Endothelial cell of umbilical vein (primary cell): ENCODE data around the gene ANKRD45. TPM values are rescaled to one million over a fixed set of nuclear protein-coding genes. Genes with fewer than 3 reads are reported as not detected.

ENCODE experiments used
- BruUV-seq: library from RNA; stranded (reverse); fragments of 400-500 nt; replicated peaks from 2 replicates; lab custom pipeline; 2021; lab: Mats Ljungman, UMichigan
- CTCF ChIA-PET: fragments of 300-600, 350-600 bp; sonication (Branson Sonifier 250); formaldehyde crosslinking; loops from one replicate; lab custom pipeline; 2021; ENCODE audit warnings: antibody characterized with exemption, inconsistent platforms; lab: Charles Lee
- POLR2A ChIA-PET: fragments of 300-600, 350-600 bp; sonication (Branson Sonifier 250); formaldehyde crosslinking; loops from one replicate; lab custom pipeline; 2021; ENCODE audit warnings: antibody characterized with exemption, inconsistent platforms; lab: Charles Lee
- DNase-seq: peaks from one replicate; pipeline ENCODE4 v3.0.0-alpha.2; 2011; ENCODE audit warnings: low read depth, low spot score
- FAIRE-seq: peaks from 2 replicates; lab custom pipeline; 2011; peaks lifted over from hg19 to GRCh38; lab: Jason Lieb, UNC
- H2AFZ ChIP-seq: 2 replicates; pipeline ENCODE4 v1.6.0; 2012; ENCODE audit warnings: low read depth, low read length, control low read depth, inconsistent platforms
- H3K27ac ChIP-seq: 2 replicates; pipeline ENCODE4 v1.5.1; 2011; ENCODE audit warnings: low read depth, mild to moderate bottlenecking, control low read depth, low read length, moderate library complexity; ENCODE audit not compliant: insufficient read depth
- H3K27me3 ChIP-seq, 2 experiments: 2 replicates each; pipeline versions ENCODE4 v1.6.0 to v1.6.1; 2011; ENCODE audit warnings: low read length in 2 of 2, mixed read lengths in 1 of 2; ENCODE audit not compliant: control insufficient read depth in 2 of 2, insufficient read depth in 2 of 2
- H3K36me3 ChIP-seq, 2 experiments: 2 replicates in 1 of 2; 3 replicates in 1 of 2; pipeline ENCODE4 v1.5.1; 2011; ENCODE audit warnings: low read length in 2 of 2, mild to moderate bottlenecking in 1 of 2, moderate library complexity in 1 of 2; ENCODE audit not compliant: control insufficient read depth in 2 of 2, insufficient read depth in 2 of 2; ENCODE audit errors: extremely low read depth in 1 of 2
- H3K4me1 ChIP-seq: 3 replicates; pipeline ENCODE4 v1.5.1; 2011; ENCODE audit warnings: mild to moderate bottlenecking, low read length; ENCODE audit not compliant: control insufficient read depth, insufficient read depth; ENCODE audit errors: extremely low read depth
- H3K4me2 ChIP-seq: 2 replicates; pipeline ENCODE4 v1.6.1; 2011; ENCODE audit warnings: low read length, control low read depth, mixed read lengths; ENCODE audit not compliant: insufficient read depth
- H3K4me3 ChIP-seq, 3 experiments: fragments of 200-600 bp in 1 of 3; sonication (generic), shearing (Covaris generic) in 1 of 3; replicated peaks in 1 of 3; 2 replicates each; pipeline ENCODE4 v1.5.1; 2011 to 2016; ENCODE audit warnings: control low read depth in 3 of 3, low read length in 3 of 3, mild to moderate bottlenecking in 2 of 3, inconsistent platforms in 1 of 3, low read depth in 1 of 3, moderate library complexity in 1 of 3; ENCODE audit not compliant: insufficient read depth in 1 of 3
- H3K79me2 ChIP-seq: 2 replicates; pipeline ENCODE4 v1.6.0; 2012; ENCODE audit warnings: low read length, inconsistent platforms; ENCODE audit not compliant: control insufficient read depth, insufficient read depth
- H3K9ac ChIP-seq: replicated peaks from 2 replicates; pipeline ENCODE3; 2011; ENCODE audit warnings: low read length, control low read depth; ENCODE audit not compliant: insufficient read depth; ENCODE audit errors: extremely low read depth
- H3K9me1 ChIP-seq: replicated peaks from 3 replicates; pipeline ENCODE4 v1.6.0; 2011; ENCODE audit warnings: mild to moderate bottlenecking, low read length; ENCODE audit not compliant: control insufficient read depth, insufficient read depth; ENCODE audit errors: extremely low read depth
- H3K9me3 ChIP-seq: replicated peaks from 2 replicates; pipeline ENCODE4 v1.5.1; 2012; ENCODE audit warnings: low read length, inconsistent platforms; ENCODE audit not compliant: control insufficient read depth, insufficient read depth
- H4K20me1 ChIP-seq: replicated peaks from 2 replicates; pipeline ENCODE3; 2011; ENCODE audit warnings: mild to moderate bottlenecking, low read length; ENCODE audit not compliant: control insufficient read depth, insufficient read depth; ENCODE audit errors: extremely low read depth
- EZH2 ChIP-seq: IDR thresholded peaks from 2 replicates; pipeline ENCODE4 v1.6.1; 2012; ENCODE audit warnings: borderline replicate concordance, low read depth, mild to moderate bottlenecking, moderate library complexity, low read length, inconsistent platforms; ENCODE audit not compliant: severe bottlenecking
- FOS ChIP-seq: IDR thresholded peaks from 2 replicates; pipeline ENCODE4 v1.6.1; 2011; ENCODE audit warnings: mild to moderate bottlenecking, low read length, moderate library complexity, borderline replicate concordance; ENCODE audit not compliant: insufficient read depth
- GATA2 ChIP-seq: IDR thresholded peaks from 2 replicates; pipeline ENCODE4 v1.7.0; 2011; ENCODE audit warnings: low read depth, mild to moderate bottlenecking, moderate library complexity, mixed read lengths, low read length; ENCODE audit not compliant: insufficient read length, insufficient read depth
- JUN ChIP-seq: IDR thresholded peaks from 2 replicates; pipeline ENCODE4 v1.6.1; 2011; ENCODE audit warnings: borderline replicate concordance, low read depth; ENCODE audit not compliant: insufficient read length, insufficient read depth
- MAX ChIP-seq: IDR thresholded peaks from 2 replicates; pipeline ENCODE4 v1.6.1; 2011; ENCODE audit not compliant: insufficient read depth, insufficient read length
- MYC ChIP-seq: IDR thresholded peaks from one replicate; pipeline ENCODE4 v1.6.1; 2011; ENCODE audit warnings: mild to moderate bottlenecking, low read depth, low read length
- POLR2A ChIP-seq: IDR thresholded peaks from 2 replicates; pipeline ENCODE4 v1.6.1; 2012; ENCODE audit warnings: low read depth, mild to moderate bottlenecking, control low read depth, low read length
- POLR2AphosphoS5 ChIP-seq: IDR thresholded peaks from 2 replicates; pipeline ENCODE4 v1.6.1; 2012; ENCODE audit warnings: low read depth, mild to moderate bottlenecking, control low read depth, low read length, moderate library complexity; ENCODE audit not compliant: insufficient read depth
- dilution Hi-C: fragments of 300-500 bp; cut with MboI; formaldehyde crosslinking; loops from one replicate; pipeline ENCODE4 v1.15.0; 2019; ENCODE audit warnings: low sequenced_read_pairs; ENCODE audit not compliant: extremely low pct_ligation_motif_present
- intact Hi-C: fragments of 100-400 bp; cut with micrococcal nuclease; formaldehyde crosslinking; loops from one replicate; pipeline ENCODE4 v1.10.0; 2022
- polyA plus RNA-seq, 4 experiments: library from polyadenylated mRNA; depleted of rRNA in 3 of 4; stranded (reverse) in 3 of 4; unstranded in 1 of 4; fragments of >200 nt; gene quantifications; 2 replicates each; pipeline versions ENCODE4 v1.2.1 to v1.2.3, GENCODE V29; 2011 to 2012; ENCODE audit warnings: missing spikeins in 1 of 4
- total RNA-seq: library from RNA; stranded (reverse); gene quantifications from 2 replicates; pipeline ENCODE4 v1.2.3, GENCODE V29; 2021
- TF ChIP-seq, protein P1 (sequence below), 2 donors: IDR thresholded peaks; 1 replicate in 1 of 2; 2 replicates in 1 of 2; pipeline ENCODE4 v1.5.1; 2011; ENCODE audit warnings: low read length in 2 of 2, mild to moderate bottlenecking in 2 of 2, moderate library complexity in 2 of 2, control low read depth in 1 of 2, inconsistent platforms in 1 of 2, low read depth in 1 of 2; ENCODE audit not compliant: insufficient read depth in 1 of 2; ENCODE audit errors: extremely low read depth in 1 of 2

The ANKRD45 gene
- total and polyA plus RNA-seq, 2 donors (not counting 3 experiments of a cell fraction or from before 2014, with no cell fraction given), result 0.19 to 0.62 TPM

DNA sequence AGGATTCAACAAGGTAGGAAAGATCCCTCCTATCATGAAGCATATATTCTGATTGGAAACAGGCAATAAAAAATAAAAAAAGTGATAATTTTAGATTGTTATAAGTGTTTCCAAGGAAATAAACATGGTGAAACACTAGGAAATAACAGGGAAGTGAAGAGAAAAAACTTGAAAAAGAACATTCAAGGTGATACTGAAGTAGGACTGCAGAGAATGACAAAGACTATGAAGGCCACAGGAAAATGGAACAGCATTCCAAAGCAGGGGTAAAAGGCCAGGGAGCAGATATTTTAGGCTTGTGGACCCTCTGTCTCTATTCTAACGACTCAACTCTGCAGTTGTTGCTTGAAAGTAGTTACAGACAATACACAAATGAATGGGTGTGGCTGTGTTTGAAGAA, 7.9 kb downstream of the ANKRD45 start:
- Histone ChIP-seq H3K4me3 (no peak overlapping the region), H3K9ac (no peak overlapping the region), H3K9me1 (no peaks in the 10 kb centered on the region), H3K4me1 (no peaks in the 10 kb centered on the region), H3K27ac (no peak overlapping the region), H4K20me1 (no peaks in the 10 kb centered on the region), H2AFZ (no peak overlapping the region), H3K36me3 (no peaks in the 10 kb centered on the region), H3K4me2 (no peak overlapping the region), H3K9me3 (no peaks in the 10 kb centered on the region), H3K79me2 (no peaks in the 10 kb centered on the region), H3K27me3 (peaks cover 1 to 6% of the 10 kb centered on the region in 2 experiments)
- intact Hi-C loops, result no loop called here
- POLR2A ChIA-PET, result no interaction called here
- CTCF ChIA-PET, result no interaction called here
- no peak for DNase-seq
- BruUV-seq, result no TSS peak
- no peak for FAIRE-seq
- dilution Hi-C loops, result no loop called here
- TF ChIP-seq POLR2A, result no peak
- TF ChIP-seq EZH2, result no peak
- no peak for TF ChIP-seq MYC
- TF ChIP-seq MAX, result no peak
- TF ChIP-seq, protein P1, sequence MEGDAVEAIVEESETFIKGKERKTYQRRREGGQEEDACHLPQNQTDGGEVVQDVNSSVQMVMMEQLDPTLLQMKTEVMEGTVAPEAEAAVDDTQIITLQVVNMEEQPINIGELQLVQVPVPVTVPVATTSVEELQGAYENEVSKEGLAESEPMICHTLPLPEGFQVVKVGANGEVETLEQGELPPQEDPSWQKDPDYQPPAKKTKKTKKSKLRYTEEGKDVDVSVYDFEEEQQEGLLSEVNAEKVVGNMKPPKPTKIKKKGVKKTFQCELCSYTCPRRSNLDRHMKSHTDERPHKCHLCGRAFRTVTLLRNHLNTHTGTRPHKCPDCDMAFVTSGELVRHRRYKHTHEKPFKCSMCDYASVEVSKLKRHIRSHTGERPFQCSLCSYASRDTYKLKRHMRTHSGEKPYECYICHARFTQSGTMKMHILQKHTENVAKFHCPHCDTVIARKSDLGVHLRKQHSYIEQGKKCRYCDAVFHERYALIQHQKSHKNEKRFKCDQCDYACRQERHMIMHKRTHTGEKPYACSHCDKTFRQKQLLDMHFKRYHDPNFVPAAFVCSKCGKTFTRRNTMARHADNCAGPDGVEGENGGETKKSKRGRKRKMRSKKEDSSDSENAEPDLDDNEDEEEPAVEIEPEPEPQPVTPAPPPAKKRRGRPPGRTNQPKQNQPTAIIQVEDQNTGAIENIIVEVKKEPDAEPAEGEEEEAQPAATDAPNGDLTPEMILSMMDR (IDR thresholded peaks at IDR 0.05; ENCODE audit: extremely low read depth in 1 of 2, insufficient read depth in 1 of 2, low read depth in 1 of 2, low read length in 2 of 2), result no peak
- TF ChIP-seq POLR2AphosphoS5, result no peak
- no peak for TF ChIP-seq JUN
- no peak for TF ChIP-seq GATA2
- TF ChIP-seq FOS, result no peak
